WTC11 (cell line): ENCODE results near the gene SCAMP3. TPM values are rescaled to one million over a fixed set of nuclear protein-coding genes. Genes with fewer than 3 reads are reported as not detected.

ENCODE experiments used
- ATAC-seq: fragments of 200-7000 bp; cut with Tn5 transposase; 2 replicates; pipeline ENCODE4 v1.10.0; 2021; ENCODE audit warnings: mild to moderate bottlenecking, moderate library complexity
- CTCF ChIA-PET: fragments of 300-600 bp; sonication (Branson Sonifier 250); formaldehyde crosslinking; loops from one replicate; lab custom pipeline; 2021; ENCODE audit warnings: antibody characterized with exemption; lab: Charles Lee
- POLR2A ChIA-PET: fragments of 350-600 bp; sonication (Branson Sonifier 250); formaldehyde crosslinking; loops from one replicate; lab custom pipeline; 2021; ENCODE audit warnings: antibody characterized with exemption; lab: Charles Lee
- DNase-seq: peaks from one replicate; pipeline ENCODE4 v3.0.0; 2021; ENCODE audit warnings: low spot score
- H3K27ac Mint-ChIP-seq: 2 replicates; pipeline ENCODE4 v1.8.0; 2021; ENCODE audit warnings: mixed read lengths
- H3K27me3 Mint-ChIP-seq: 2 replicates; pipeline ENCODE4 v1.8.0; 2021; ENCODE audit warnings: low read depth, mild to moderate bottlenecking, moderate library complexity, mixed read lengths
- H3K36me3 Mint-ChIP-seq: 2 replicates; pipeline ENCODE4 v1.8.0; 2021; ENCODE audit warnings: mixed read lengths
- H3K4me1 Mint-ChIP-seq: 2 replicates; pipeline ENCODE4 v1.8.0; 2022; ENCODE audit warnings: mixed read lengths
- H3K4me3 Mint-ChIP-seq: 2 replicates; pipeline ENCODE4 v1.8.0; 2021; ENCODE audit warnings: mild to moderate bottlenecking, moderate library complexity, mixed read lengths
- H3K9me3 Mint-ChIP-seq: 2 replicates; pipeline ENCODE4 v1.8.0; 2021; ENCODE audit warnings: mixed read lengths
- ATF1 ChIP-seq: sonication (generic); formaldehyde crosslinking; IDR thresholded peaks from 2 replicates; pipeline ENCODE4 v1.8.1; 2023; ENCODE audit warnings: mild to moderate bottlenecking, moderate library complexity, missing genetic modification reagents
- CBFB ChIP-seq: sonication (generic); formaldehyde crosslinking; IDR thresholded peaks from 2 replicates; pipeline ENCODE4 v1.8.1; 2022; ENCODE audit warnings: mild to moderate bottlenecking, low read depth, missing genetic modification reagents
- CREB1 ChIP-seq: sonication (generic); formaldehyde crosslinking; IDR thresholded peaks from 2 replicates; pipeline ENCODE4 v1.8.0; 2023; ENCODE audit warnings: mild to moderate bottlenecking, missing genetic modification reagents
- IRF2 ChIP-seq: sonication (generic); formaldehyde crosslinking; IDR thresholded peaks from 2 replicates; pipeline ENCODE4 v1.8.0; 2022; ENCODE audit warnings: low read depth, missing genetic modification reagents, borderline replicate concordance
- NFATC4 ChIP-seq: fragments of 250-450 bp; sonication (Bioruptor Pico); IDR thresholded peaks from 2 replicates; pipeline ENCODE4 v1.9.0; 2021; ENCODE audit warnings: mild to moderate bottlenecking
- NFE2L1 ChIP-seq: sonication (generic); formaldehyde crosslinking; IDR thresholded peaks from 2 replicates; pipeline ENCODE4 v1.8.1; 2023; ENCODE audit warnings: missing genetic modification reagents
- RELA ChIP-seq: sonication (generic); formaldehyde crosslinking; IDR thresholded peaks from 2 replicates; pipeline ENCODE4 v1.8.1; 2022; ENCODE audit warnings: missing genetic modification reagents, mild to moderate bottlenecking, borderline replicate concordance
- TCF7 ChIP-seq: sonication (generic); formaldehyde crosslinking; IDR thresholded peaks from 2 replicates; pipeline ENCODE4 v1.8.0; 2022; ENCODE audit warnings: mild to moderate bottlenecking, low read depth, missing genetic modification reagents, moderate library complexity
- TP53 ChIP-seq: sonication (generic); formaldehyde crosslinking; IDR thresholded peaks from 2 replicates; pipeline ENCODE4 v1.8.1; 2023; ENCODE audit warnings: mild to moderate bottlenecking, missing genetic modification reagents
- ZBTB21 ChIP-seq: sonication (generic); formaldehyde crosslinking; IDR thresholded peaks from 2 replicates; pipeline ENCODE4 v1.8.1; 2023; ENCODE audit warnings: mild to moderate bottlenecking, missing genetic modification reagents, borderline replicate concordance
- ZNF263 ChIP-seq: sonication (generic); formaldehyde crosslinking; IDR thresholded peaks from 2 replicates; pipeline ENCODE4 v1.8.1; 2022; ENCODE audit warnings: low read depth, mild to moderate bottlenecking, moderate library complexity, missing genetic modification reagents
- ZSCAN18 ChIP-seq: fragments of 250-450 bp; sonication (Bioruptor Pico); IDR thresholded peaks from 2 replicates; pipeline ENCODE4 v2.1.2; 2022; ENCODE audit warnings: mild to moderate bottlenecking, moderate library complexity
- total RNA-seq: library from RNA; stranded (reverse); gene quantifications from 3 replicates; pipeline ENCODE4 v1.2.3, GENCODE V29; 2021
- TF ChIP-seq, protein P1 (sequence below): sonication (generic); formaldehyde crosslinking; IDR thresholded peaks from 2 replicates; pipeline ENCODE4 v1.8.1; 2023; ENCODE audit warnings: mild to moderate bottlenecking, missing genetic modification reagents, borderline replicate concordance
- TF ChIP-seq, protein P2 (sequence below): sonication (generic); formaldehyde crosslinking; IDR thresholded peaks from 2 replicates; pipeline ENCODE4 v1.8.0; 2022; ENCODE audit warnings: missing genetic modification reagents
- TF ChIP-seq, protein P3 (sequence below): sonication (generic); formaldehyde crosslinking; IDR thresholded peaks from 2 replicates; pipeline ENCODE4 v1.8.0; 2022; ENCODE audit warnings: mild to moderate bottlenecking, missing genetic modification reagents

The SCAMP3 gene
- total RNA-seq, 1 experiment from 2014 or later = 58.8 TPM

- Mint-ChIP-seq H3K4me3 (no peak overlapping the region), H3K27me3 (no peaks in the 10 kb centered on the region), H3K9me3 (no peaks in the 10 kb centered on the region), H3K36me3 (peaks cover 11% of the 10 kb centered on the region), H3K4me1 (peaks cover 22% of the 10 kb centered on the region), H3K27ac (peak overlapping the region; percentile 76; the same call in 1 of the 2 replicates)
- no peak for ATAC-seq
- POLR2A ChIA-PET = no interaction called here
- CTCF ChIA-PET = interaction anchor here (1.2 to 3.9 kb wide), 7 partner anchors 15 to 55 kb away, joined by 3 to 49 read pairs (median 5); partner anchors contain the start of genes CLK2, HCN3 and RUSC1
- no peak for DNase-seq
- no peak for TF ChIP-seq NFATC4 (CRISPR knock-in tag)
These were observed 43.8 kb upstream of the SCAMP3 start for GRCh38 chr1:155305881-155306391.

GRCh38 chr1:155304558-155305063 is 42.5 kb upstream of the SCAMP3 start:
- no peaks in the 10 kb centered on the region for H3K9me3 Mint-ChIP-seq
- no peak for TF ChIP-seq CREB1 (CRISPR knock-in tag)
- no peak for TF ChIP-seq ZSCAN18 (CRISPR knock-in tag)
- no peak for TF ChIP-seq NFE2L1 (CRISPR knock-in tag)
- TF ChIP-seq, protein P1, sequence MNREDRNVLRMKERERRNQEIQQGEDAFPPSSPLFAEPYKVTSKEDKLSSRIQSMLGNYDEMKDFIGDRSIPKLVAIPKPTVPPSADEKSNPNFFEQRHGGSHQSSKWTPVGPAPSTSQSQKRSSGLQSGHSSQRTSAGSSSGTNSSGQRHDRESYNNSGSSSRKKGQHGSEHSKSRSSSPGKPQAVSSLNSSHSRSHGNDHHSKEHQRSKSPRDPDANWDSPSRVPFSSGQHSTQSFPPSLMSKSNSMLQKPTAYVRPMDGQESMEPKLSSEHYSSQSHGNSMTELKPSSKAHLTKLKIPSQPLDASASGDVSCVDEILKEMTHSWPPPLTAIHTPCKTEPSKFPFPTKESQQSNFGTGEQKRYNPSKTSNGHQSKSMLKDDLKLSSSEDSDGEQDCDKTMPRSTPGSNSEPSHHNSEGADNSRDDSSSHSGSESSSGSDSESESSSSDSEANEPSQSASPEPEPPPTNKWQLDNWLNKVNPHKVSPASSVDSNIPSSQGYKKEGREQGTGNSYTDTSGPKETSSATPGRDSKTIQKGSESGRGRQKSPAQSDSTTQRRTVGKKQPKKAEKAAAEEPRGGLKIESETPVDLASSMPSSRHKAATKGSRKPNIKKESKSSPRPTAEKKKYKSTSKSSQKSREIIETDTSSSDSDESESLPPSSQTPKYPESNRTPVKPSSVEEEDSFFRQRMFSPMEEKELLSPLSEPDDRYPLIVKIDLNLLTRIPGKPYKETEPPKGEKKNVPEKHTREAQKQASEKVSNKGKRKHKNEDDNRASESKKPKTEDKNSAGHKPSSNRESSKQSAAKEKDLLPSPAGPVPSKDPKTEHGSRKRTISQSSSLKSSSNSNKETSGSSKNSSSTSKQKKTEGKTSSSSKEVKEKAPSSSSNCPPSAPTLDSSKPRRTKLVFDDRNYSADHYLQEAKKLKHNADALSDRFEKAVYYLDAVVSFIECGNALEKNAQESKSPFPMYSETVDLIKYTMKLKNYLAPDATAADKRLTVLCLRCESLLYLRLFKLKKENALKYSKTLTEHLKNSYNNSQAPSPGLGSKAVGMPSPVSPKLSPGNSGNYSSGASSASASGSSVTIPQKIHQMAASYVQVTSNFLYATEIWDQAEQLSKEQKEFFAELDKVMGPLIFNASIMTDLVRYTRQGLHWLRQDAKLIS (CRISPR knock-in tag) = no peak
- TF ChIP-seq, protein P2, sequence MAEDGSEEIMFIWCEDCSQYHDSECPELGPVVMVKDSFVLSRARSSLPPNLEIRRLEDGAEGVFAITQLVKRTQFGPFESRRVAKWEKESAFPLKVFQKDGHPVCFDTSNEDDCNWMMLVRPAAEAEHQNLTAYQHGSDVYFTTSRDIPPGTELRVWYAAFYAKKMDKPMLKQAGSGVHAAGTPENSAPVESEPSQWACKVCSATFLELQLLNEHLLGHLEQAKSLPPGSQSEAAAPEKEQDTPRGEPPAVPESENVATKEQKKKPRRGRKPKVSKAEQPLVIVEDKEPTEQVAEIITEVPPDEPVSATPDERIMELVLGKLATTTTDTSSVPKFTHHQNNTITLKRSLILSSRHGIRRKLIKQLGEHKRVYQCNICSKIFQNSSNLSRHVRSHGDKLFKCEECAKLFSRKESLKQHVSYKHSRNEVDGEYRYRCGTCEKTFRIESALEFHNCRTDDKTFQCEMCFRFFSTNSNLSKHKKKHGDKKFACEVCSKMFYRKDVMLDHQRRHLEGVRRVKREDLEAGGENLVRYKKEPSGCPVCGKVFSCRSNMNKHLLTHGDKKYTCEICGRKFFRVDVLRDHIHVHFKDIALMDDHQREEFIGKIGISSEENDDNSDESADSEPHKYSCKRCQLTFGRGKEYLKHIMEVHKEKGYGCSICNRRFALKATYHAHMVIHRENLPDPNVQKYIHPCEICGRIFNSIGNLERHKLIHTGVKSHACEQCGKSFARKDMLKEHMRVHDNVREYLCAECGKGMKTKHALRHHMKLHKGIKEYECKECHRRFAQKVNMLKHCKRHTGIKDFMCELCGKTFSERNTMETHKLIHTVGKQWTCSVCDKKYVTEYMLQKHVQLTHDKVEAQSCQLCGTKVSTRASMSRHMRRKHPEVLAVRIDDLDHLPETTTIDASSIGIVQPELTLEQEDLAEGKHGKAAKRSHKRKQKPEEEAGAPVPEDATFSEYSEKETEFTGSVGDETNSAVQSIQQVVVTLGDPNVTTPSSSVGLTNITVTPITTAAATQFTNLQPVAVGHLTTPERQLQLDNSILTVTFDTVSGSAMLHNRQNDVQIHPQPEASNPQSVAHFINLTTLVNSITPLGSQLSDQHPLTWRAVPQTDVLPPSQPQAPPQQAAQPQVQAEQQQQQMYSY (CRISPR knock-in tag) = no peak
- TF ChIP-seq, protein P3, sequence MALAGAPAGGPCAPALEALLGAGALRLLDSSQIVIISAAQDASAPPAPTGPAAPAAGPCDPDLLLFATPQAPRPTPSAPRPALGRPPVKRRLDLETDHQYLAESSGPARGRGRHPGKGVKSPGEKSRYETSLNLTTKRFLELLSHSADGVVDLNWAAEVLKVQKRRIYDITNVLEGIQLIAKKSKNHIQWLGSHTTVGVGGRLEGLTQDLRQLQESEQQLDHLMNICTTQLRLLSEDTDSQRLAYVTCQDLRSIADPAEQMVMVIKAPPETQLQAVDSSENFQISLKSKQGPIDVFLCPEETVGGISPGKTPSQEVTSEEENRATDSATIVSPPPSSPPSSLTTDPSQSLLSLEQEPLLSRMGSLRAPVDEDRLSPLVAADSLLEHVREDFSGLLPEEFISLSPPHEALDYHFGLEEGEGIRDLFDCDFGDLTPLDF (CRISPR knock-in tag) = no peak
- no peak for TF ChIP-seq ZNF263 (CRISPR knock-in tag)
- no peak for TF ChIP-seq TCF7
- no peak for TF ChIP-seq CBFB
- no peak for TF ChIP-seq RELA
- no peak for TF ChIP-seq ZBTB21 (CRISPR knock-in tag)
- no peak for TF ChIP-seq IRF2
- TF ChIP-seq ATF1 = no peak
- TF ChIP-seq TP53 = no peak
- peaks cover 16% of the 10 kb centered on the region for H3K4me1 Mint-ChIP-seq
- no peak overlapping the region for H3K4me3 Mint-ChIP-seq
- ATAC-seq (no peak), DNase-seq (no peak)
- H3K27ac Mint-ChIP-seq = peak overlapping the region; percentile 10; the same call in 1 of the 2 replicates
- no peaks in the 10 kb centered on the region for H3K27me3 Mint-ChIP-seq
- no peaks in the 10 kb centered on the region for H3K36me3 Mint-ChIP-seq
- POLR2A ChIA-PET = interaction anchor here (2.0 kb wide), 1 partner anchor 32 kb away, joined by 4 read pairs; the partner anchor contains the start of gene CLK2
- CTCF ChIA-PET = interaction anchor here (1.1 to 3.9 kb wide), 4 partner anchors 19 to 54 kb away, joined by 3 to 27 read pairs (median 5); no protein-coding TSS in a partner anchor
